GM12878 (cell line): ENCODE measurements around the gene GTPBP10. TPM values are rescaled to one million over a fixed set of nuclear protein-coding genes. Genes with fewer than 3 reads are reported as not detected.
A peak's percentile ranks its signal among the peaks of the same experiment; 100 is the strongest.

Experiments
- ATAC-seq: fragments of 200-7000 bp; cut with Tn5 transposase; 3 replicates; pipeline ENCODE4 v1.9.1; 2020; ENCODE audit warnings: mild to moderate bottlenecking, moderate library complexity
- BruUV-seq: library from RNA; stranded (reverse); fragments of 400-500 nt; replicated peaks from 2 replicates; lab custom pipeline; 2021; lab: Mats Ljungman, UMichigan
- CTCF ChIA-PET: fragments of 300-600 bp; sonication (Branson Sonifier 250); formaldehyde crosslinking; extraction: SDS; loops from one replicate; lab custom pipeline; 2021; ENCODE audit warnings: inconsistent platforms; lab: Yijun Ruan, JAX
- POLR2A ChIA-PET: fragments of 350-600 bp; formaldehyde crosslinking; extraction: SDS; loops from one replicate; lab custom pipeline; 2021; ENCODE audit warnings: inconsistent platforms; lab: Charles Lee
- RAD21 ChIA-PET: fragments of 300-600 bp; sonication (Branson Sonifier 250); formaldehyde crosslinking; loops from one replicate; lab custom pipeline; 2023; ENCODE audit warnings: antibody characterized with exemption; ENCODE audit not compliant: unreplicated experiment; lab: Charles Lee
- SMC1A ChIA-PET: fragments of 300-600 bp; sonication (Branson Sonifier 250); formaldehyde crosslinking; loops from one replicate; lab custom pipeline; 2023; ENCODE audit not compliant: unreplicated experiment, uncharacterized antibody; lab: Charles Lee
- DNase-seq: peaks from one replicate; pipeline ENCODE4 v3.0.0-alpha.2; 2011; ENCODE audit warnings: low read depth, low spot score
- FAIRE-seq: peaks from 3 replicates; lab custom pipeline; 2011; peaks lifted over from hg19 to GRCh38; lab: Jason Lieb, UNC
- H2AFZ ChIP-seq: 2 replicates; pipeline ENCODE4 v1.6.0; 2011; ENCODE audit warnings: low read depth, low read length, control low read depth; ENCODE audit not compliant: control insufficient read depth
- H3K27ac ChIP-seq: 2 replicates; pipeline ENCODE4 v1.5.1; 2011; ENCODE audit warnings: control low read depth; ENCODE audit not compliant: control insufficient read depth, insufficient read depth
- H3K27me3 ChIP-seq, 2 experiments: replicated peaks in 1 of 2; 2 replicates each; pipeline versions ENCODE4 v1.6.0 to v1.6.1; 2011; ENCODE audit warnings: low read length in 1 of 2; ENCODE audit not compliant: control insufficient read depth in 2 of 2, insufficient read depth in 2 of 2
- H3K36me3 ChIP-seq, 2 experiments: 2 replicates each; pipeline ENCODE4 v1.5.1; 2011; ENCODE audit warnings: low read length in 1 of 2; ENCODE audit not compliant: control insufficient read depth in 2 of 2, insufficient read depth in 2 of 2
- H3K4me1 ChIP-seq: 2 replicates; pipeline ENCODE4 v1.6.1; 2011; ENCODE audit warnings: mild to moderate bottlenecking, low read length, moderate library complexity, mixed read lengths; ENCODE audit not compliant: control insufficient read depth, insufficient read depth
- H3K4me2 ChIP-seq: 2 replicates; pipeline ENCODE4 v1.6.0; 2011; ENCODE audit warnings: control low read depth; ENCODE audit not compliant: control insufficient read depth, insufficient read depth
- H3K4me3 ChIP-seq: fragments of 200-600 bp; sonication (generic); 2 replicates; pipeline ENCODE4 v1.5.1; 2016
- H3K79me2 ChIP-seq: 2 replicates; pipeline ENCODE4 v1.6.0; 2011; ENCODE audit warnings: low read length; ENCODE audit not compliant: control insufficient read depth, insufficient read depth
- H3K9ac ChIP-seq: 2 replicates; pipeline ENCODE4 v1.8.0; 2011; ENCODE audit warnings: low read length, control low read depth, mixed read lengths; ENCODE audit not compliant: control insufficient read depth, insufficient read depth
- H3K9me3 ChIP-seq: replicated peaks from 3 replicates; pipeline ENCODE4 v1.5.1; 2011; ENCODE audit warnings: mild to moderate bottlenecking, low read length; ENCODE audit not compliant: control insufficient read depth, insufficient read depth
- H4K20me1 ChIP-seq: 2 replicates; pipeline ENCODE4 v1.6.0; 2011; ENCODE audit not compliant: control insufficient read depth, insufficient read depth
- ATF2 ChIP-seq: IDR thresholded peaks from 2 replicates; pipeline ENCODE4 v1.6.1; 2012; ENCODE audit warnings: low read length, inconsistent platforms
- CHD2 ChIP-seq: IDR thresholded peaks from 2 replicates; pipeline ENCODE4 v1.6.1; 2011; ENCODE audit warnings: low read depth, low read length, improper control_type of control experiment, borderline replicate concordance
- CTCF ChIP-seq, 3 experiments: IDR thresholded peaks in 2 of 3; conservative IDR thresholded peaks in 1 of 3; 2 replicates each; pipeline ENCODE4 v1.5.1; 2011; ENCODE audit warnings: low read depth in 3 of 3, low read length in 3 of 3, mild to moderate bottlenecking in 3 of 3, control low read depth in 2 of 3, moderate library complexity in 2 of 3, inconsistent platforms in 1 of 3, mixed read lengths in 1 of 3; ENCODE audit not compliant: control insufficient read depth in 2 of 3, insufficient read depth in 1 of 3; ENCODE audit errors: extremely low read depth in 1 of 3
- PAX8 ChIP-seq: fragments of 450-650 bp; IDR thresholded peaks from 2 replicates; pipeline ENCODE4 v1.6.1; 2017; ENCODE audit warnings: mild to moderate bottlenecking, moderate library complexity
- RAD21 ChIP-seq: IDR thresholded peaks from 2 replicates; pipeline ENCODE4 v1.6.1; 2011; ENCODE audit warnings: mild to moderate bottlenecking, low read depth, low read length, moderate library complexity; ENCODE audit not compliant: insufficient read depth
- SMC3 ChIP-seq: IDR thresholded peaks from 2 replicates; pipeline ENCODE4 v1.6.1; 2011; ENCODE audit warnings: low read length, improper control_type of control experiment, borderline replicate concordance
- ZBTB11 ChIP-seq: fragments of 450-650 bp; formaldehyde crosslinking; IDR thresholded peaks from 2 replicates; pipeline ENCODE4 v1.5.0; 2022; ENCODE audit warnings: mild to moderate bottlenecking, missing genetic modification characterization
- whole genome bisulfite sequencing: methylation state at CpG from one replicate; pipeline ENCODE4 v1.1.6; 2016; ENCODE audit warnings: low lambda C conversion rate; ENCODE audit not compliant: insufficient replicate concordance, insufficient coverage; ENCODE audit errors: missing lambda C conversion rate; 5-methylcytosine and 5-hydroxymethylcytosine counted together
- in situ Hi-C: fragments of 300-500 bp; cut with MboI; formaldehyde crosslinking; loops from 9 replicates; pipeline ENCODE4 v1.14.3; 2018; ENCODE audit warnings: mixed read lengths
- intact Hi-C: fragments of 100-400 bp; cut with micrococcal nuclease; formaldehyde crosslinking; loops from one replicate; pipeline ENCODE4 v1.14.2; 2022; ENCODE audit not compliant: unreplicated experiment
- polyA plus RNA-seq, 11 experiments: library from polyadenylated mRNA; depleted of rRNA in 4 of 11; unstranded in 6 of 11; stranded (reverse) in 5 of 11; fragments of >200 nt; fragmentation: Nextera tagmentation in 4 of 11; fragmentation: Illumina TruSeq in 1 of 11; extraction: Ambion mirVana in 4 of 11; extraction: Trizol in 1 of 11; gene quantifications; 1 replicate in 1 of 11; 2 replicates in 10 of 11; pipeline versions ENCODE4 v1.2.1 to v1.2.3, GENCODE V29; 2011 to 2016; ENCODE audit warnings: inconsistent platforms in 2 of 11, missing spikeins in 2 of 11, low read depth in 1 of 11
- total RNA-seq, 4 experiments: library from RNA; depleted of rRNA in 3 of 4; stranded (reverse); fragments of >200 nt in 3 of 4; fragmentation: Illumina TruSeq in 1 of 4; extraction: Trizol in 1 of 4; gene quantifications; 2 replicates each; pipeline versions ENCODE4 v1.2.1 to v1.2.3, GENCODE V29; 2013 to 2021

The GTPBP10 gene
- total and polyA plus RNA-seq, 10 of the 15 experiments (the other 5 are each of a cell fraction or from before 2014, with no cell fraction given) = 10.1 to 41.0 (median 33.0) TPM

- 97% methylated on average over 2 of the region's 2 CpGs for WGBS
These were observed 33.8 kb upstream of the GTPBP10 start for GRCh38 chr7:90312745-90313144.

More at GRCh38 chr7:90312745-90313144, 33.8 kb upstream of the GTPBP10 start:
- no peaks in the 10 kb centered on the region for H3K79me2 ChIP-seq
- no peak overlapping the region for H3K9ac ChIP-seq
- H3K27ac ChIP-seq = no peak overlapping the region
- ATAC-seq (peak; percentile 73), DNase-seq (no peak), FAIRE-seq (peak; percentile 44)
- H4K20me1 ChIP-seq = no peaks in the 10 kb centered on the region
- peak; percentile 42 for TF ChIP-seq RAD21
- no peak for TF ChIP-seq ATF2
- peak; percentile 23 to 42 (median 32); a peak in 3 of 6 replicates for TF ChIP-seq CTCF (IDR thresholded peaks at IDR 0.05 in 2 of 3, conservative IDR thresholded peaks at IDR 0.05 in 1 of 3; ENCODE audit: control insufficient read depth in 2 of 3, extremely low read depth in 1 of 3, insufficient read depth in 1 of 3, low read depth in 3 of 3, low read length in 3 of 3)
- no peak for TF ChIP-seq PAX8
- TF ChIP-seq CHD2 = no peak
- no peak for TF ChIP-seq ZBTB11
- peak; percentile 47; the same call in 1 of the 2 replicates for TF ChIP-seq SMC3
- no peaks in the 10 kb centered on the region for H3K36me3 ChIP-seq
- RAD21 ChIA-PET = interaction anchor here (0.7 to 2.7 kb wide), 8 partner anchors 25 to 159 kb away, joined by 3 to 37 read pairs (median 4); partner anchors contain the start of gene STEAP1
- no peak overlapping the region for H2AFZ ChIP-seq
- no peaks in the 10 kb centered on the region for H3K4me1 ChIP-seq
- intact Hi-C loops (loop anchor here (1.0 kb wide), 2 partner anchors 101 to 115 kb away; no protein-coding TSS in a partner anchor), in situ Hi-C loops (no loop called here)
- H3K27me3 ChIP-seq = no peaks in the 10 kb centered on the region
- no peaks in the 10 kb centered on the region for H3K9me3 ChIP-seq
- CTCF ChIA-PET = interaction anchor here (0.7 to 7.0 kb wide), 27 partner anchors 9 to 164 kb away, joined by 3 to 121 read pairs (median 4); partner anchors contain the start of genes FAM237B, STEAP1 and STEAP2
- H3K4me3 ChIP-seq = no peak overlapping the region
- SMC1A ChIA-PET = interaction anchor here (0.7 to 4.0 kb wide), 13 partner anchors 10 to 121 kb away, joined by 3 to 35 read pairs (median 5); partner anchors contain the start of gene FAM237B
- BruUV-seq = no TSS peak
- POLR2A ChIA-PET = interaction anchor here (0.5 kb wide), 1 partner anchor 179 kb away, joined by 3 read pairs; no protein-coding TSS in a partner anchor
- H3K4me2 ChIP-seq = no peak overlapping the region
